Liver (tissue), 3 donors: ENCODE data around the gene CHRNE.

ENCODE experiments used
- ATF3 ChIP-seq: IDR thresholded peaks from 2 replicates; pipeline ENCODE4 v1.6.1; 2016; ENCODE audit warnings: antibody characterized with exemption
- CTCF ChIP-seq: fragments of 150-350 bp; IDR thresholded peaks from 2 replicates; pipeline ENCODE4 v1.5.1; 2017; ENCODE audit warnings: improper control_type of control experiment, low read depth, low read length; ENCODE audit not compliant: missing input control
- FOXA1 ChIP-seq: IDR thresholded peaks from 2 replicates; pipeline ENCODE4 v1.6.1; 2016; ENCODE audit warnings: antibody characterized with exemption
- GABPA ChIP-seq, 2 donors: IDR thresholded peaks in 1 of 2; conservative IDR thresholded peaks in 1 of 2; 2 replicates each; pipeline ENCODE4 v1.6.1; 2016; ENCODE audit warnings: antibody characterized with exemption in 2 of 2, mild to moderate bottlenecking in 1 of 2, moderate library complexity in 1 of 2
- JUND ChIP-seq, 2 donors: IDR thresholded peaks; 2 replicates each; pipeline ENCODE4 v1.6.1; 2016; ENCODE audit warnings: antibody characterized with exemption in 2 of 2
- MAX ChIP-seq: IDR thresholded peaks from 2 replicates; pipeline ENCODE4 v1.6.1; 2016; ENCODE audit warnings: antibody characterized with exemption
- RAD21 ChIP-seq, 2 donors: IDR thresholded peaks; 2 replicates each; pipeline ENCODE4 v1.6.1; 2016; ENCODE audit warnings: antibody characterized with exemption in 2 of 2, mild to moderate bottlenecking in 2 of 2
- REST ChIP-seq: IDR thresholded peaks from 2 replicates; pipeline ENCODE4 v1.6.1; 2016; ENCODE audit warnings: antibody characterized with exemption, mild to moderate bottlenecking
- RXRA ChIP-seq, 2 donors: IDR thresholded peaks; 2 replicates each; pipeline ENCODE4 v1.6.1; 2017 to 2018; ENCODE audit warnings: antibody characterized with exemption in 2 of 2, mild to moderate bottlenecking in 1 of 2
- SP1 ChIP-seq: IDR thresholded peaks from 2 replicates; pipeline ENCODE4 v1.6.1; 2018; ENCODE audit warnings: antibody characterized with exemption, mild to moderate bottlenecking
- YY1 ChIP-seq: IDR thresholded peaks from 2 replicates; pipeline ENCODE4 v1.6.1; 2016; ENCODE audit warnings: antibody characterized with exemption, mild to moderate bottlenecking
- ZBTB33 ChIP-seq: IDR thresholded peaks from 2 replicates; pipeline ENCODE4 v1.6.1; 2016; ENCODE audit warnings: antibody characterized with exemption
- donor health status: healthy.
- donor health status: healthy.

GRCh38 chr17:4860651-4861050, 42.2 kb downstream of the CHRNE start:
- TF ChIP-seq CTCF, result no peak
- TF ChIP-seq RAD21 (IDR thresholded peaks at IDR 0.05), result no peak
- no peak for TF ChIP-seq MAX
- no peak for TF ChIP-seq YY1
- no peak for TF ChIP-seq ATF3
- TF ChIP-seq REST, result no peak
- no peak for TF ChIP-seq GABPA (IDR thresholded peaks at IDR 0.05 in 1 of 2, conservative IDR thresholded peaks at IDR 0.05 in 1 of 2)
- no peak for TF ChIP-seq FOXA1
- no peak for TF ChIP-seq RXRA (IDR thresholded peaks at IDR 0.05)
- no peak for TF ChIP-seq SP1
- no peak for TF ChIP-seq ZBTB33
- no peak for TF ChIP-seq JUND (IDR thresholded peaks at IDR 0.05)
